ENCODE measurements around the gene SAXO1.
A peak's percentile ranks its signal among the peaks of the same experiment; 100 is the strongest.
"Not testable (repeated sequence)": the region's sequence is repeated elsewhere in the genome, so short reads cannot be mapped to it uniquely, and the experiment has no call there.

SAXO1 gene, protein sequence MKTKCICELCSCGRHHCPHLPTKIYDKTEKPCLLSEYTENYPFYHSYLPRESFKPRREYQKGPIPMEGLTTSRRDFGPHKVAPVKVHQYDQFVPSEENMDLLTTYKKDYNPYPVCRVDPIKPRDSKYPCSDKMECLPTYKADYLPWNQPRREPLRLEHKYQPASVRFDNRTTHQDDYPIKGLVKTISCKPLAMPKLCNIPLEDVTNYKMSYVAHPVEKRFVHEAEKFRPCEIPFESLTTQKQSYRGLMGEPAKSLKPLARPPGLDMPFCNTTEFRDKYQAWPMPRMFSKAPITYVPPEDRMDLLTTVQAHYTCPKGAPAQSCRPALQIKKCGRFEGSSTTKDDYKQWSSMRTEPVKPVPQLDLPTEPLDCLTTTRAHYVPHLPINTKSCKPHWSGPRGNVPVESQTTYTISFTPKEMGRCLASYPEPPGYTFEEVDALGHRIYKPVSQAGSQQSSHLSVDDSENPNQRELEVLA

DNA sequence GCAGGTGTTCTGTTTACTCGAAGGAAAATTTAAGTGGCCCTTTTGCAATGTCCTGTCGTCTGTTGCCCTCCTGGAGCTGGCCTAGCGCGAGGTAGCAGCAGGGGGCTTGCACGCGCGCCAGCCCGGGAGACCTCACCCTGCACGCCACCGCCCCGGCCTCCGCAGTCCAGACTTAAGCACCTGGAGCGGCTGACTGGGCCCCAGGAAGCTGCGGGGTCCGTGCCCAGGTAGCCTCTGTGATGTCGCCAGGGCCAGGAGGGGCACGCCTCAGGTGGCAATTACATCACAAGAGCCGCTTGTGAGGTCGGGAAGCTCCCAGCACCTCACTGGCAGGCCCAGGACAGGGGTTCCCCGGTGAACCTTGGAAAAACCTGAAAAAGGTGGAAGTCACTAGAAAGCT lies at the start of gene SAXO1:
SAXO1 (minus strand) TSS at position 195 of the 400 bp plus-strand sequence. CDS start 301 bp downstream, outside the sequence.
- DNase-seq = no peak

DNA sequence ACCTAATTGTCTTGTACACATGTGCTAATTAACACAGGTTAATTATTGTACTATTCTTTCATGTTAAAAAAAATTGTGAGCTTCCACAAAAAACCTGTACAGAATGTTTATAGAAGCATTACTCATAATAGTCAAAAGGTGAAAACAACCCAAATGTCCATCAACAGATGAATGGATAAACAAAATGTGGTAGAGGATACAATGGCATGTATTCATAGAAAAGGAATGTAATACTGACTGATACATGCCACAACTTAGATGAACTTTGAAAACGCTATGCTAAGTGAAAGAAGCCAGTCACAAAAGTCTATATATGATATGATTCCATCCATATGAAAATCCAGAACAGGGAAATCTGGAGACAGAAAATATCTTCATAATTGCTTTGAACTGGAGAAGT lies 41.8 kb upstream of the SAXO1 start:
- DNase-seq = no peak

DNA sequence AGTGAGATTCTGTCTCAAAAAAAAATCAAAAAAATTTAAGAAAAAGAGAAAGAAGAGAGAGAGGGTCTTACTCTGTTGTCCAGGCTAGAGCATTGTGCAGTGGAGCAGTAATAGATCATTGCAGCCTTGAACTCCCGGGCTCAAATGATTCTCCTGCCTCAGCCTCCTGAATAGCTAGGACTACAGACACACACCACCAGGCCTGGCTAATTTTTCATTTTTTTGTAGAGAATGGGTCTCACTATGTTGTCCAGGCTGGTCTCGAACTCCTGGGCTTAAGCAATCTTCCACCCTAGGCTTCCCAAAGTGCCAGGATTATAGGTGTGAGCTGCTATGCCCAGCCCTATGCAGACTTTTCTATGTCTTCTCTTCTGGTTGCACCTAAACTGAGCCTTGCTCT lies 41.2 kb upstream of the SAXO1 start:
- DNase-seq = no peak

DNA sequence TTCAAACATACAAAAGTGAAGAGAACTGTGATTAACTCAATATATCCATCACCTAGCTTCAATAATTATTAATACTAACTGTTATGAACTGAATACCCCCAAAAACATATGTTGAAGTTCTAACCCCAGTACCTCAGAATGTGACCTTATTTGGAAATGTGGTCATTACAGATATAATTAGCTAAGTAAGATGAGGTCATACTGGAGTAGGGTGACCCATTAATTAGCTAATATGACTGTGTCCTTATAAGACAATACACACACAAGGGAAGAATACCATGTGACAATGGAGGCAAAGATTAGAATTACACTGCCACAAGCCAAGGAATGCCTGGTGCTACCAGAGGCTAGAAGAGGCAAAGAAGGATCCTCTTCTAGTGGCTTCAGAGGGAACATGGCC lies 24.0 kb upstream of the SAXO1 start:
- DNase-seq = no peak

DNA sequence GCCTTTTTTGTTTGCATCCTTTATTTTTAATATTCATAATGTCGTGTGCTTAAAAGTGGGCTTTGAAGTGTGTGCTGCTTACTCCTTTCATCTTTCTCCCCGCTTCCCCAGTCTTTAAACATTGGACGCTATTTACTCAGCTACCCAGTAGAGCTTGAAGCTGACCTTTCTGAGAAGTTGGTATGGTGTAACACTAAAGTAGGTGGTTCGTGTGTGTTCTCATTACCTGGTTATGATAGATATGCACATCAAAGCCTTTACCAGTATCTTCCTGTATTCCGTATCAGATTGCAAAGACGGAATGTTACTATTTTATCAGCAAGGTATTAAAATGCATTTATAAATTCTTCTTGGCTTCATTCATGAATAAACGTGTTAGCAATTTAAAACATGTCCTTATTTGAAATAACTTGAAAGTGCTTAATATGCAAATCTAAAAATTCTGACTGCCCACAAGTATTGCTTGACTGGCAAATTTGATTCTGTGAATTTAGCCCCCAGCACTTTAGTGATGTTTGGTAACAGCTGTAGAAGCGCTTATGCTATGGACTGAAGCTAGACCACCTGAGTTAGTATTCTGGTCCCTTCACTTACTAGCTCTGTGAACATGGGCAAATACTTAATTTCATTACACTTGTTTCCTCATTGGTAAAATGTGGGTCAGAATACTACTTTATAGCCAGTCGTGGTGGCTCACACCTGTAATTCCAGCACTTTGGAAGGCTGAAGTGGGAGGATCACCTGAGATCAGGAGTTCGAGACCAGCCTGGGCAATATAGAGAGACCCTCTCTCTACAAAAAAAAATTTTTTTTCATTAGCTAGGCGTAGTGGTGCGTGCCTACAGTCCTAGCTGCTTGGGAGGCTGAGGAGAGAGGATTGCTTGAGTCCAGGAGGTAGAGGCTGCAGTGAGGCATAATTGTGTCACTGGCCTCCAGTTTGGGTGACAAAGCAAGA lies 17.9 kb upstream of the SAXO1 start:
- DNase-seq = no peak

DNA sequence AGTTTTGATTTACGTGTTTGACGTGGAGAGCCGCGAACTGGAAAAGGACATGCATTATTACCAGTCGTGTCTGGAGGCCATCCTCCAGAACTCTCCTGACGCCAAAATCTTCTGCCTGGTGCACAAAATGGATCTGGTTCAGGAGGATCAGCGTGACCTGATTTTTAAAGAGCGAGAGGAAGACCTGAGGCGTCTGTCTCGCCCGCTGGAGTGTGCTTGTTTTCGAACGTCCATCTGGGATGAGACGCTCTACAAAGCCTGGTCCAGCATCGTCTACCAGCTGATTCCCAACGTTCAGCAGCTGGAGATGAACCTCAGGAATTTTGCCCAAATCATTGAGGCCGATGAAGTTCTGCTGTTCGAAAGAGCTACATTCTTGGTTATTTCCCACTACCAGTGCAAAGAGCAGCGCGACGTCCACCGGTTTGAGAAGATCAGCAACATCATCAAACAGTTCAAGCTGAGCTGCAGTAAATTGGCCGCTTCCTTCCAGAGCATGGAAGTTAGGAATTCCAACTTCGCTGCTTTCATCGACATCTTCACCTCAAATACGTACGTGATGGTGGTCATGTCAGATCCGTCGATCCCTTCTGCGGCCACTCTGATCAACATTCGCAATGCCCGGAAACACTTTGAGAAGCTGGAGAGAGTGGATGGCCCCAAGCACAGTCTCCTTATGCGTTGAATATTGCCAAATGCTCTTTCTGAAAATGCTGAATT lies 17.1 kb upstream of the SAXO1 start:
- DNase-seq = peak; percentile 52

DNA sequence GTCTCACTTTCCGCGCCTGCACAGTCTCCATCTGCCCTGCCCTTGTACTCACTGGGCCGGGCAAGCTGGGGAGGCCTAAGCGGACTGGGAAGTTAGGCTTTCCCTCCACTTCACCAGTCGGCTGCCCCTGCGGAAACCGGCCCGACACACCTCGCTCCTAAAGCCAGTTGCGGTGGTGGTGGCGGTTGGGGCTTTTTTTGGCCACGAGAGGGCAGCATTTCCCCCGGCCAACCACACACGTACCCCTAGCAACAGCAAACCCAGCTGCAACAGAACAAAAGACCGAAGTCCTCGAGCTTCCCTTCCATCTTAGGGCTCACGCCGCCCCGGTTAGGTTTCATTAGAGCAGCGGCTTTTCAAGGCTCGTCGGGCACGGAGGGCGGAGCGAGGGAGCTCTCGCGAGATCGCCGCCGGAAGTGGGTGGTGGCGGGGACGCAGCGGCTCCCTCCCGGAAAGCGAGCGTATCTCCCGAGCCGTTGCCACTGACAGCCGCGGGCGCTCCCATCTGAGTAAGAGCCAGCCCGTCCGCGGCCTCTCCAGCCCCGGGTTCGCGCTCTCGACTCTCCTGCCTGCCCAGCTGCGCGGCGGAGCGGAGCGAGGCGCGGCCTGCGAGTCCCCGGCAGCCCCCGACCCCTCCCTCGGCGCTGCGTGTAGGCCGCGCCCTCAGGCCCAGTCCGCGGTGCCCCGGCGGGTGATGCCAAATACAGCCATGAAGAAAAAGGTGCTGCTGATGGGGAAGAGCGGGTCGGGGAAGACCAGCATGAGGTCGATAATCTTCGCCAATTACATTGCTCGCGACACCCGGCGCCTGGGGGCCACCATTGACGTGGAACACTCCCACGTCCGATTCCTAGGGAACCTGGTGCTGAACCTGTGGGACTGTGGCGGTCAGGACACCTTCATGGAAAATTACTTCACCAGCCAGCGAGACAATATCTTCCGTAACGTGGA lies 16.2 kb upstream of the SAXO1 start, which contains the start of gene RRAGA:
RRAGA (plus strand) TSS at position 462 of the 951 bp plus-strand sequence; CDS start at position 695, 233 bp downstream.
- DNase-seq = peak; percentile 98

DNA sequence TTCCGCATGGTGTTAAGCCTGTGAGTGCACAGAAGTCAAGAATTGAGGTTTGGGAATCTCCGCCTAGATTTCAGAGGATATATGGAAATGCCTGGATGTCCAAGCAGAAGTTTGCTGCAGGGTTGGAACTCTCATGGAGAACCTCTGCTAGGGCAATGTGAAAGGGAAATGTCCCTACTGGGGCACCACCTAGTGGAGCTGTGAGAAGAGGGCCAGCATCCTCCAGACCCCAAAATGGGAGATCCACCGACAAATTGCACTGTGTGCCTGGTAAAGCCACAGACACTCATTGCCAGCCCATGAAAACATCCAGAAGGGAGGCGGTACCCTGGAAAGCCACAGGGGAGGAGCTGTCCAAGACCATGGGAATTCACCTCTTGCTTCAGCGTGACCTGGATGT lies 3.6 kb upstream of the SAXO1 start:
- DNase-seq = no peak

DNA sequence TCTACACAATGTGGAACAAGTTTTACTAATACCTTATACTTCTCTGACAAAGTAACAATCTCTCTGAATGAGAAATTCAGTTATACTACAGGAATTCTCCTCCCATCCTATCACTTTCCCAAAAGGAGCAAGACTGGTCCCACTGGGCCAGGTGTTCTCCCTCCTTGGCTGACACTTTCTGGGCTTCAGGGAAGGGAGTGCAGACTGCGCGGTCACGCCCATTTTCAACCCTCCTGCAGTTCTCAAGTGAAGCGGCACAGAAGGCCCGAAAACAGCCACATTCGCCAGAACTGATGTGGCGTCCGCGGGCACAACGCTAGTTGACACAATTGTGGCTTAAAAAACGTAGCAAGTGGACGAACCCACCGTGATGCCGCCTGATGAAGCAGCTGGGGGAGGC lies 603 bp downstream of the SAXO1 start:
- DNase-seq = no peak

DNA sequence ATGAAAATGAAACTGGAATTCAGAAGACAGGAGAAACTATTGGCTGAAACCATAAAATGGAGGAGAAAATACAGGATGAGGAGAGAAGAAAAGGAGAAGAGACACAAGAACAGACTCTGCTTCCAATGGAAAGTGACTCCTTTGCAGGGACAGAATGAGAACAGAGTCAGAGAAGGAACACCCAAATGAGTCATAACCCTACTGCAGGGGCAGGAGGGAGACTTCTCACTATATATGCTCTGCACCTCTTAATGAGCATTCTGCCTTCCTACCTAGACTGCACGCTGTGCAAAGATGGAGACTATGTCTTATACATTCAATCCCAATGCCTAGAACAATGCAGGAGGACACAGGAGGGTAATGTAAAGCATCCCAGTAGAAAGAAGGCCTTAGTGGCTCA lies 2.1 kb downstream of the SAXO1 start:
- DNase-seq = no peak

DNA sequence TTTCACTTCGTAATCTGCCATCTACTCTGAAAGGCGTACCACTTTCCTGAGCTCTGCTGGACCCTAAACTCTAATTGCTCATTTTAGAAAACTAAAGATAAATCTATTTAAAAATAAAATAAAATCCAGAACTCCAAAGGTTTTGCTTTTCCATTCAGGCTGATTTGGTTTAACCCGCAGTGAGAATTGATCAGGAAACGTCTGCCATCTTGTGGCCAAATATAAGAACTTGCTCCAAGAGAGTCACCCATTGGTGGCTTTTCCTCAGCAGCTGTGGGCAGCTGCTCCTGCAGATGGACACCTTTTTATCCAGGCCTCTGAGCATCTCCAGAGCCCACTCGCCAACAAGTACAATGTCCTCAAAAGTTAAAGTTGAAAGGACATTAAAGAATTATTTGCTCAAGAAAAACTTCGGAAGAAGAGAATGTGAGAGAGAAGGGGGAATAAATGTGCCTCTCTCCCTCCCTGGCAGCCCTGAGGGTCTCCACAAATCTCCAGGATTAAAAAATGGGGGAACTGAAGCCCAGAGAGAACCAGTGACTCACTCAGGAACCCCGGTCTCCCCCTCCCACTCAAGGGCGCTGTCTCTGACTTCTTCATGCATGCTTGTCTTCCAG lies 4.1 kb downstream of the SAXO1 start:
- DNase-seq = peak; percentile 64

DNA sequence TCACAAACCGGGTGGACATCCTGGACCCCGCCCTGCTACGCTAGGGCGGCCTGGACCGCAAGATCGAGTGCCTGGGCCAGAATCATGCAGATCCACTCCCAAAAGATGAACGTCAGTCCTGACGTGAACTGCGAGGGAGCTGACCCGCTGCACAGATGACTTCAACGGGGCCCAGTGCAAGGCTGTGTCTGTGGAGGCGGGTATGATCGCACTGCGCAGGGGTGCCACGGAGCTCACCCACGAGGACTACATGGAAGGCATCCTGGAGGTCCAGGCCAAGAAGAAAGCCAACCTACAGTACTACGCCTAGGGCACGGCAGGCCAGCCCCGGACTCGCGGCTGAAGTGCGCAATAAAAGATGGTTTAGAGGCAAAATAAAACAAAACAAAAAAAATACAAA lies 5.2 kb downstream of the SAXO1 start:
- DNase-seq = no peak

DNA sequence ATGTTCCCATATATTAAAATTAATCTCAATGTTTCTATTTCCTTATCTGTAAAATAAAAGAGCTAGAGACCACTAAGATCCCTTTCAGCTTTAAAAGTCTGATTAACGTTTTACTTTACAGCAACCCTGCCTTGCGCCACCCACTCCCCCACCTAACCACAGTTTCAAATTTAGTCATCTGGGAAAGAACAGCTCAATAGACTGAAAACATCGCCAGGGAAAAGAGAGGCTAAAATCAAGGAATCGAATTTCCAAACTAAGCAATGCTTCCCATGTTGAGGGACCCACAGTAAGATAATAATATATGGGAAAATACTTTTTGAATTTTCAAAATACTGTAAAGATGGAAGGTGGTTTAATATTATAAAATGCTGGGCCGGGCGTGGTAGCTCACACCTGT lies 6.6 kb downstream of the SAXO1 start:
- DNase-seq = no peak

DNA sequence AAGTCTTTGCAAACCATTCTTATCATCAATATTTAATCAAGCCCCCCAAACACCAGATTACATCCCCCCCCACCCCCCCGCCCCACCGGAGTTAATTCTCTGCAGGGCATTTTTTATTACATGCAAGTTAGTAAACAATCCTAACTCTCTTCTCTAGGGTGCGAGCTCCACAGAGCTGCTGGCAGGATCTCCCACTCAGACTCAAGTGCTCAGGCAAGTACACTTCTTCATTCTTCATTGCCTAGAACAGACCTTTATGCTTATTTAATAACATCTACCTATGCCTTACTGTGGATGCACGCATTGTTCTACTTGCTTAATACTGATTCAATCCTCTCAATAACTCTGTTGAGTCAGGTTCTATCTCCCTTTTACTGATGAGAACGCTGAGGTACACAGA lies 9.9 kb downstream of the SAXO1 start:
- no peak for DNase-seq

DNA sequence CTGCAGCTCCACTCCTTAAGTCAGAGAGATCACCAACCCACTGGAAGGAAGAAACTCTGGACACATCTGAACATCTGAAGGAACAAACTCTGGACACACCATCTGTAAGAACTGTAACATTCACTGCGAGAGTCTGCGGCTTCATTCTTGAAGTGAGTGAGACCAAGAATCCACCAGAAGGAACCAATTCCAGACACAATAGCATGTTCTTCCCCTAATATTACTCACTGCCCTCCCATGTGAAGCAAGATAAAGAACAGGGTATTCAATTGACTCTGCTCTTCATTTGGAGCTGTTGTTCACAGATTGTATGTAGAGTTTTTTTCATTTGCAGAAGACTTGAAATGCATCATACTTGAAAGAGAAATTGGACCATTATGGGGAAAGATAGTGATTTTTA lies 10.8 kb downstream of the SAXO1 start:
- DNase-seq = no peak

DNA sequence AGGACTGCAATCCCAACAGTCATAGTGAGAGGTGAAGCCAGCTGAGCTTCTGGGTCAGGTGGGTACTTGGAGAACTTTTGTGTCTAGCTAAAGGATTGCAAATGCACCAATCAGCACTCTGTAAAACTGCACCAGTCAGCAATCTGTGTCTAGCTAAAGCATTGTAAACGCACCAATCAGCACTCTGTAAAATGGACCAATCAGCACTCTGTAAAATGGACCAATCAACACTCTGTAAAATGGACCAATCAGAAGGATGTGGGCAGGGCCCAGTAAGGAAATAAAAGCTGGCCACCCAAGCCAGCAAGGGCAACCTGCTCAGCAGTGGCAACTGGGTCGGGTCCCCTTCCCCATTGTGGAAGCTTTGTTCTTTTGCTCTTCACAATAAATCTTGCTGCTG lies 11.4 kb downstream of the SAXO1 start:
- DNase-seq = not testable (repeated sequence)

DNA sequence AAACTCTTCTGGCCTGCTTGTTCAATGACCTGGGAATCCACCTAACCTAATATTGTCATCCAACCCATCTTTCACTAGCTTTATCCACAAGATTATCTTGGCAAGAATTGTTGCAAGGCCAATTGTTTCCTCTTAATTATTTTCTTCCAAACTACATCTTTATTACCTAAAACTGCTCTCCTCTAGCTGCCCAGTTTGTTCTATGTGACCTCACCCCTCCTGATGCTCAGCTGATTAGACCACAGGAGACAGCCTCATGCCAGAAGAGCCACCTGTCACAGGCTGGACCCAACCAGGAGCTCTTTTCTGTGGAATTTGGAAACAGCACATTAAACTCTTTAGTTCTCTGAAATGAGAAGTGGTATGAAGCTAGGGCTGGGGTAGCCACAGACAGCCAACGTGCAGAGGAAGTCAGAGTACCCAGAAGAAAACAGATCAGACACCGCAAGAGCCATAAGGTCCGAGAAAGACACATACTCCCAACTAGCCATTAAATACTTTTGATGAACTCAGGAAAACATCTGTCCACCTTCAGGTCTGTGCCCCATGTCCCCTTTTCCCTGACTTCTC lies 12.0 kb downstream of the SAXO1 start:
- DNase-seq = no peak

DNA sequence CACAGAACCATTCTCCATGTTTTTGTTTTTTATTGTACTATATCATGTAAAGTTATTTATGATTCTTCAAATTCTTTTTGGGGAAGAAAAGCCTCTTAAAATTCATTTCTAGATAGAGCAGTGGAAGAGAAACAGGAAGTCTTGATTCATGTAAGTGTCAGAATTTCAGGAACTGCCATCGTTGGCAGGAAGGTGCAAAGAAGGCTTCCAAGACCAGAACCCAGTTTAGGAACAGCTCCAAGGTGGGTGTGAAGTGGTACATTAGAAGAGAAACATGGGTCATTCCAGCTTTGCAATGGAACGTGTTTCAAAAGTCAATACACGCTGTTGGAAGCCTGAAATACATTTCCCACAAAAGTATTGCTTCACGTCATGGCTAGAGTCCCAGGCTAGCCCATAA lies 14.8 kb downstream of the SAXO1 start:
- DNase-seq = no peak

DNA sequence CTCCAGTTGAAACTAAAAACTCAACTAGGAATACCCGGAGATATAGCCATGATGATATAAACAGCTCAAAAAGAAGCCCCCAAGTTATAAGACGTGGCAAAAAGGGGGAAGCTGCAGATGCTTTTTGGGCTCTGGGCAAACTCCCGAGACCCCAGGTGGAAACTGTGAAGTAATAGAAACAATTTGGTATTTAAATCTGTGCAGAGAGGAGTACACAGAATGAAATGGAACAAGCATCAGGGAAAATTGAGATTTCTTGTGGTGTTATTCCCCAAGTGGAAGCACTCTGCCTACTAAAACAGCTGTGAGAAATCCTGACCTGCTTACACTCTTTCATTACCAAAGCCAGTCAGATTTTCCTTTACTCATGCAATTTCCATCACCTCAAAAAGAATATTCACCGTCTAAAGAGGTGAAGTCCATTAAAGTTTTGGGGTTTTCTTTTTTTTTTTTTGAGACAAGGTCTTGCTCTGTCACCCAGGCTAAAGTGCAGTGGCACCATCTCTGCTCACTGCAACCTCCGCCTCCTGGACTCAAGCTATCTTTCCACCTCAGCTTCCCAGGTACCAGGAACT lies 23.5 kb downstream of the SAXO1 start:
- no peak for DNase-seq

DNA sequence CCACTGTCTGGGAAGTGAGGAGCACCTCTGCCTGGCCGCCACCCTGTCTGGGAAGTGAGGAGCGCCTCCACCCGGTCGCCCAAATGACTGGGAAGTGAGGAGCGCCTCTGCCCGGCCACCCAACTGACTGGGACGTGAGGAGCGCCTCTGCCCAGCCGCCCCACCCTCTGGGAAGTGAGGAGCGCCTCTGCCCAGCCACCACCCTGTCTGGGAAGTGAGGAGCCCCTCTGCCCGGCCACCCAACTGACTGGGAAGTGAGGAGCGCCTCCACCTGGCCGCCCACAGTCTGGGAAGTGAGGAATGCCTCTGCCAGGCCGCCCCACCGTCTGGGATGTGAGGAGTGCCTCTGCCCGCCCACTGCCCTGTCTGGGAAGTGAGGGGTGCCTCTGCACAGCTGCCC lies 32.9 kb downstream of the SAXO1 start:
- DNase-seq = no peak

Measured in fibroblast of skin of right biceps (primary cell).